Neuronal stem cell (in vitro differentiated cells): Measurements from ENCODE around the gene PGLYRP3.
"Not testable (repeated sequence)": the region's sequence is repeated elsewhere in the genome, so short reads cannot be mapped to it uniquely, and the experiment has no call there.

Experiments
- DNase-seq: peaks from one replicate; pipeline ENCODE4 v3.0.0-alpha.2; 2013; ENCODE audit warnings: low spot score
- H2AFZ ChIP-seq: one replicate; pipeline ENCODE4 v1.6.1; 2013; ENCODE audit warnings: mild to moderate bottlenecking, low read length, inconsistent platforms
- H2AK5ac ChIP-seq: 2 replicates; pipeline ENCODE4 v1.6.1; 2013; ENCODE audit warnings: low read depth, mild to moderate bottlenecking, inconsistent platforms, low read length, moderate library complexity, mixed read lengths
- H2BK120ac ChIP-seq: 2 replicates; pipeline ENCODE4 v1.6.1; 2013; ENCODE audit warnings: low read depth, mild to moderate bottlenecking, inconsistent platforms, low read length, moderate library complexity, mixed read lengths
- H2BK12ac ChIP-seq: one replicate; pipeline ENCODE4 v1.6.1; 2013; ENCODE audit warnings: low read length, inconsistent platforms
- H2BK15ac ChIP-seq: 2 replicates; pipeline ENCODE4 v1.6.1; 2013; ENCODE audit warnings: mild to moderate bottlenecking, low read length, inconsistent platforms, mixed read lengths
- H2BK5ac ChIP-seq: one replicate; pipeline ENCODE4 v1.6.1; 2013; ENCODE audit warnings: inconsistent platforms, mild to moderate bottlenecking, low read length, moderate library complexity
- H3K14ac ChIP-seq: one replicate; pipeline ENCODE4 v1.6.1; 2013; ENCODE audit warnings: low read length, inconsistent platforms
- H3K18ac ChIP-seq: 2 replicates; pipeline ENCODE4 v1.6.1; 2013; ENCODE audit warnings: low read length, inconsistent platforms
- H3K23ac ChIP-seq: 2 replicates; pipeline ENCODE4 v1.6.1; 2013; ENCODE audit warnings: low read depth, mild to moderate bottlenecking, mixed read lengths, low read length, inconsistent platforms; ENCODE audit not compliant: poor library complexity
- H3K27ac ChIP-seq: replicated peaks from 3 replicates; pipeline ENCODE4 v1.5.1; 2013; ENCODE audit warnings: low read length, inconsistent platforms
- H3K27me3 ChIP-seq, 3 experiments: 2 replicates each; pipeline ENCODE4 v1.6.1; 2013; ENCODE audit warnings: low read length in 3 of 3, mild to moderate bottlenecking in 2 of 3, inconsistent platforms in 1 of 3, low read depth in 1 of 3, mixed read lengths in 1 of 3, moderate library complexity in 1 of 3; ENCODE audit not compliant: control insufficient read depth in 3 of 3, insufficient read depth in 3 of 3
- H3K36me3 ChIP-seq, 2 donors: replicated peaks in 1 of 2; 2 replicates each; pipeline ENCODE4 v1.6.1; 2013; ENCODE audit warnings: low read length in 2 of 2; ENCODE audit not compliant: control insufficient read depth in 2 of 2, insufficient read depth in 2 of 2
- H3K4ac ChIP-seq: 2 replicates; pipeline ENCODE4 v1.6.1; 2013; ENCODE audit warnings: inconsistent platforms, mild to moderate bottlenecking, low read length, moderate library complexity
- H3K4me1 ChIP-seq, 2 donors: 1 replicate in 1 of 2; 2 replicates in 1 of 2; pipeline ENCODE4 v1.6.1; 2013; ENCODE audit warnings: low read length in 2 of 2, low read depth in 1 of 2; ENCODE audit not compliant: control insufficient read depth in 2 of 2, insufficient read depth in 1 of 2
- H3K4me2 ChIP-seq: one replicate; pipeline ENCODE4 v1.6.1; 2013; ENCODE audit warnings: mild to moderate bottlenecking, low read length, inconsistent platforms; ENCODE audit not compliant: insufficient read depth, poor library complexity, severe bottlenecking
- H3K4me3 ChIP-seq, 2 donors: 2 replicates each; pipeline ENCODE4 v1.5.1; 2013; ENCODE audit warnings: low read length in 2 of 2, mild to moderate bottlenecking in 2 of 2, inconsistent platforms in 1 of 2, moderate library complexity in 1 of 2
- H3K79me1 ChIP-seq: one replicate; pipeline ENCODE4 v1.6.1; 2013; ENCODE audit warnings: low read depth, mild to moderate bottlenecking, inconsistent platforms, low read length, moderate library complexity
- H3K9ac ChIP-seq: one replicate; pipeline ENCODE4 v1.6.1; 2013; ENCODE audit warnings: mild to moderate bottlenecking, low read depth, low read length, inconsistent platforms; ENCODE audit not compliant: poor library complexity
- H3K9me3 ChIP-seq, 2 donors: replicated peaks in 1 of 2; 2 replicates each; pipeline versions ENCODE3 to v1.6.1; 2013; ENCODE audit warnings: low read length in 2 of 2, mild to moderate bottlenecking in 2 of 2, inconsistent platforms in 1 of 2, low read depth in 1 of 2, mixed read lengths in 1 of 2, moderate library complexity in 1 of 2; ENCODE audit not compliant: control insufficient read depth in 2 of 2, insufficient read depth in 1 of 2
- H4K8ac ChIP-seq: one replicate; pipeline ENCODE4 v1.6.1; 2013; ENCODE audit warnings: low read depth, mild to moderate bottlenecking, inconsistent platforms, low read length, moderate library complexity
- H4K91ac ChIP-seq: one replicate; pipeline ENCODE4 v1.6.1; 2013; ENCODE audit warnings: low read length, low read depth, mild to moderate bottlenecking, inconsistent platforms; ENCODE audit not compliant: poor library complexity
- WGBS, 2 donors: extraction: QIAGEN DNeasy Blood & Tissue Kit; methylation state at CpG; one replicate each; pipeline ENCODE4 v1.1.7; 2013; ENCODE audit warnings: missing lambda C conversion rate in 2 of 2, mixed read lengths in 1 of 2; ENCODE audit not compliant: insufficient read length in 2 of 2, insufficient replicate concordance in 1 of 2; ENCODE audit errors: extremely low coverage in 2 of 2; 5-methylcytosine and 5-hydroxymethylcytosine counted together

The PGLYRP3 gene

GRCh38 chr1:153318145-153318544 is 5.4 kb upstream of the PGLYRP3 start:
- WGBS, 2 donors, result no CpG with 5 or more reads among the region's 7 CpGs
- not testable (repeated sequence) for H3K18ac ChIP-seq

GRCh38 chr1:153316013-153316412 is 3.3 kb upstream of the PGLYRP3 start:
- H3K4me2 ChIP-seq, H3K18ac ChIP-seq, H2BK120ac ChIP-seq, H3K79me1 ChIP-seq, H3K14ac ChIP-seq, H4K8ac ChIP-seq, H3K9ac ChIP-seq, H3K4me1 ChIP-seq, H4K91ac ChIP-seq, H3K27me3 ChIP-seq, H3K36me3 ChIP-seq, DNase-seq, H2BK5ac ChIP-seq, H2BK12ac ChIP-seq, H3K4me3 ChIP-seq, H2AK5ac ChIP-seq, H3K9me3 ChIP-seq, H3K23ac ChIP-seq, H2AFZ ChIP-seq, H2BK15ac ChIP-seq, H3K4ac ChIP-seq, H3K27ac ChIP-seq: not testable (repeated sequence)

More at GRCh38 chr1:153318145-153318544, 5.4 kb upstream of the PGLYRP3 start:
- not testable (repeated sequence) for H3K9me3 ChIP-seq, H3K27ac ChIP-seq, H3K23ac ChIP-seq, H2BK120ac ChIP-seq, H3K79me1 ChIP-seq, H3K4me1 ChIP-seq, H2BK12ac ChIP-seq, H2AK5ac ChIP-seq, DNase-seq, H3K14ac ChIP-seq, H3K4ac ChIP-seq, H3K4me2 ChIP-seq, H3K4me3 ChIP-seq, H3K27me3 ChIP-seq, H3K36me3 ChIP-seq, H2AFZ ChIP-seq, H2BK5ac ChIP-seq, H4K8ac ChIP-seq, H2BK15ac ChIP-seq, H3K9ac ChIP-seq, H4K91ac ChIP-seq

GRCh38 chr1:153314388-153314787 is 1.6 kb upstream of the PGLYRP3 start:
- H2BK12ac ChIP-seq, H3K36me3 ChIP-seq, H3K79me1 ChIP-seq, H3K4me1 ChIP-seq, H3K23ac ChIP-seq, H2BK120ac ChIP-seq, H4K91ac ChIP-seq, DNase-seq, H2BK5ac ChIP-seq, H3K14ac ChIP-seq, H3K4me3 ChIP-seq, H3K27me3 ChIP-seq, H2BK15ac ChIP-seq, H3K4ac ChIP-seq, H3K27ac ChIP-seq, H2AK5ac ChIP-seq, H3K18ac ChIP-seq, H2AFZ ChIP-seq, H4K8ac ChIP-seq, H3K4me2 ChIP-seq, H3K9ac ChIP-seq, H3K9me3 ChIP-seq: not testable (repeated sequence)

- Histone ChIP-seq H2AK5ac (no peak overlapping the region), H3K9me3 (no peaks in the 10 kb centered on the region), H2BK120ac (no peak overlapping the region), H2BK5ac (no peak overlapping the region), H3K27ac (no peak overlapping the region), H3K4me3 (no peak overlapping the region), H3K4me2 (no peak overlapping the region), H2AFZ (no peak overlapping the region), H4K91ac (no peak overlapping the region), H4K8ac (no peak overlapping the region), H3K27me3 (no peaks in the 10 kb centered on the region), H3K9ac (no peak overlapping the region), H3K4me1 (no peaks in the 10 kb centered on the region), H3K18ac (no peak overlapping the region), H2BK15ac (no peak overlapping the region), H3K79me1 (no peaks in the 10 kb centered on the region), H3K14ac (no peak overlapping the region), H2BK12ac (no peak overlapping the region), H3K23ac (no peak overlapping the region), H3K36me3 (no peaks in the 10 kb centered on the region), H3K4ac (no peak overlapping the region)
- no peak for DNase-seq
- WGBS, 2 donors, result no CpG with 5 or more reads among the region's 2 CpGs
These were observed 536 bp upstream of the PGLYRP3 start for GRCh38 chr1:153313288-153313687.
